ENCODE measurements around the gene TBC1D22A. TPM values are rescaled to one million over a fixed set of nuclear protein-coding genes. Genes with fewer than 3 reads are reported as not detected.

Gene TBC1D22A
- total and polyA plus RNA-seq, 2 experiments from 2014 or later = 15.3 to 19.8 TPM

- no peaks in the 10 kb centered on the region for H3K4me1 ChIP-seq (ENCODE audit: insufficient read depth)
- no peaks in the 10 kb centered on the region for H3K79me2 ChIP-seq
- no peaks in the 10 kb centered on the region for H3K27me3 ChIP-seq
- no peak overlapping the region for H3K4me2 ChIP-seq
- 96% methylated on average over 11 of the region's 11 CpGs for WGBS (ENCODE audit: low lambda C conversion rate, missing lambda C conversion rate)
- H4K20me1 ChIP-seq (ENCODE audit: insufficient read depth, poor library complexity, severe bottlenecking) = no peaks in the 10 kb centered on the region
- no peak overlapping the region for H3K27ac ChIP-seq
- no peak overlapping the region for H3K4me3 ChIP-seq
- no peak overlapping the region for H2AFZ ChIP-seq
- H3K9me3 ChIP-seq (ENCODE audit: low read depth) = peaks cover 4% of the 10 kb centered on the region
- no peak for TF ChIP-seq EZH2phosphoT487 (IDR thresholded peaks at IDR 0.05; ENCODE audit: low read depth, severe bottlenecking, unreplicated experiment)
- TF ChIP-seq EZH2 (IDR thresholded peaks at IDR 0.05; ENCODE audit: borderline replicate concordance) = no peak
- no peak for TF ChIP-seq CTCF (IDR thresholded peaks at IDR 0.05; ENCODE audit: poor library complexity)
- H3K9me2 ChIP-seq (replicated peaks; ENCODE audit: insufficient read depth) = no peaks in the 10 kb centered on the region
- DNase-seq (ENCODE audit: low spot score) = no peak
- H3K36me3 ChIP-seq (replicated peaks; ENCODE audit: insufficient read depth, low read depth) = no peaks in the 10 kb centered on the region
Measured at GRCh38 chr22:46917771-46918101, 155.3 kb downstream of the TBC1D22A start.

GRCh38 chr22:46918197-46918596, 155.7 kb downstream of the TBC1D22A start:
- H2AFZ ChIP-seq = no peak overlapping the region
- no peaks in the 10 kb centered on the region for H3K4me1 ChIP-seq (ENCODE audit: insufficient read depth)
- H3K4me2 ChIP-seq = no peak overlapping the region
- peaks cover 4% of the 10 kb centered on the region for H3K9me3 ChIP-seq (ENCODE audit: low read depth)
- H3K36me3 ChIP-seq (replicated peaks; ENCODE audit: insufficient read depth, low read depth) = no peaks in the 10 kb centered on the region
- H3K79me2 ChIP-seq = no peaks in the 10 kb centered on the region
- DNase-seq (ENCODE audit: low spot score) = no peak
- 96% methylated on average over 6 of the region's 6 CpGs for WGBS (ENCODE audit: low lambda C conversion rate, missing lambda C conversion rate)
- no peaks in the 10 kb centered on the region for H3K9me2 ChIP-seq (replicated peaks; ENCODE audit: insufficient read depth)
- H3K27ac ChIP-seq = no peak overlapping the region
- H4K20me1 ChIP-seq (ENCODE audit: insufficient read depth, poor library complexity, severe bottlenecking) = no peaks in the 10 kb centered on the region
- TF ChIP-seq EZH2 (IDR thresholded peaks at IDR 0.05; ENCODE audit: borderline replicate concordance) (no peak), EZH2phosphoT487 (IDR thresholded peaks at IDR 0.05; ENCODE audit: low read depth, severe bottlenecking, unreplicated experiment) (no peak), CTCF (IDR thresholded peaks at IDR 0.05; ENCODE audit: poor library complexity) (no peak)
- no peaks in the 10 kb centered on the region for H3K27me3 ChIP-seq
- H3K4me3 ChIP-seq = no peak overlapping the region

- Histone ChIP-seq H3K79me2 (no peaks in the 10 kb centered on the region), H3K27ac (no peak overlapping the region), H3K4me3 (no peak overlapping the region), H3K27me3 (no peaks in the 10 kb centered on the region), H3K9me2 (replicated peaks; ENCODE audit: insufficient read depth) (no peaks in the 10 kb centered on the region), H4K20me1 (ENCODE audit: insufficient read depth, poor library complexity, severe bottlenecking) (no peaks in the 10 kb centered on the region), H3K4me2 (no peak overlapping the region), H3K9me3 (ENCODE audit: low read depth) (peaks cover 4% of the 10 kb centered on the region), H2AFZ (no peak overlapping the region), H3K4me1 (ENCODE audit: insufficient read depth) (no peaks in the 10 kb centered on the region), H3K36me3 (replicated peaks; ENCODE audit: insufficient read depth, low read depth) (no peaks in the 10 kb centered on the region)
- TF ChIP-seq CTCF (IDR thresholded peaks at IDR 0.05; ENCODE audit: poor library complexity) (no peak), EZH2phosphoT487 (IDR thresholded peaks at IDR 0.05; ENCODE audit: low read depth, severe bottlenecking, unreplicated experiment) (no peak), EZH2 (IDR thresholded peaks at IDR 0.05; ENCODE audit: borderline replicate concordance) (no peak)
- no peak for DNase-seq (ENCODE audit: low spot score)
Measured at GRCh38 chr22:46922037-46922436, 159.6 kb downstream of the TBC1D22A start.

- H3K9me2 ChIP-seq (replicated peaks; ENCODE audit: insufficient read depth) = no peaks in the 10 kb centered on the region
- no peak overlapping the region for H3K4me3 ChIP-seq
- peaks cover 4% of the 10 kb centered on the region for H3K9me3 ChIP-seq (ENCODE audit: low read depth)
- H2AFZ ChIP-seq = no peak overlapping the region
- 98% methylated on average over 10 of the region's 10 CpGs for WGBS (ENCODE audit: low lambda C conversion rate, missing lambda C conversion rate)
- no peaks in the 10 kb centered on the region for H3K36me3 ChIP-seq (replicated peaks; ENCODE audit: insufficient read depth, low read depth)
- H3K79me2 ChIP-seq = no peaks in the 10 kb centered on the region
- no peak overlapping the region for H3K4me2 ChIP-seq
- H3K27me3 ChIP-seq = no peaks in the 10 kb centered on the region
- no peak for DNase-seq (ENCODE audit: low spot score)
- H4K20me1 ChIP-seq (ENCODE audit: insufficient read depth, poor library complexity, severe bottlenecking) = no peaks in the 10 kb centered on the region
- H3K4me1 ChIP-seq (ENCODE audit: insufficient read depth) = no peaks in the 10 kb centered on the region
- TF ChIP-seq EZH2 (IDR thresholded peaks at IDR 0.05; ENCODE audit: borderline replicate concordance) (no peak), EZH2phosphoT487 (IDR thresholded peaks at IDR 0.05; ENCODE audit: low read depth, severe bottlenecking, unreplicated experiment) (no peak), CTCF (IDR thresholded peaks at IDR 0.05; ENCODE audit: poor library complexity) (no peak)
- H3K27ac ChIP-seq = no peak overlapping the region
Measured at GRCh38 chr22:46923394-46923793, 160.9 kb downstream of the TBC1D22A start.
